Activated CD4-positive, alpha-beta T cell treated with anti-CD3 and anti-CD28 coated beads for 36 hours (primary cell): Measurements from ENCODE around the gene CHSY1. TPM values are rescaled to one million over a fixed set of nuclear protein-coding genes. Genes with fewer than 3 reads are reported as not detected.
A peak's percentile ranks its signal among the peaks of the same experiment; 100 is the strongest.

Experiments used
- ATAC-seq: fragments of 200-7000 bp; cut with Tn5 transposase; one replicate; pipeline ENCODE4 v1.10.0; 2021; ENCODE audit warnings: mild to moderate bottlenecking, moderate library complexity
- CTCF ChIA-PET: fragments of 350-600 bp; sonication (Branson Sonifier 250); formaldehyde crosslinking; loops from one replicate; lab custom pipeline; 2021; ENCODE audit warnings: antibody characterized with exemption; lab: Charles Lee
- POLR2A ChIA-PET: fragments of 350-600 bp; sonication (Branson Sonifier 250); formaldehyde crosslinking; loops from one replicate; lab custom pipeline; 2021; ENCODE audit warnings: antibody characterized with exemption, inconsistent platforms; lab: Charles Lee
- DNase-seq: peaks from one replicate; pipeline ENCODE4 v3.0.0-alpha.2; 2020
- H3K27ac Mint-ChIP-seq: one replicate; pipeline ENCODE4 v1.8.0; 2021; ENCODE audit warnings: mixed read lengths
- H3K27me3 Mint-ChIP-seq: one replicate; pipeline ENCODE4 v1.8.0; 2021; ENCODE audit warnings: mixed read lengths
- H3K36me3 Mint-ChIP-seq: one replicate; pipeline ENCODE4 v1.8.0; 2021; ENCODE audit warnings: low read depth, mixed read lengths
- H3K4me1 Mint-ChIP-seq: one replicate; pipeline ENCODE4 v1.8.0; 2021; ENCODE audit warnings: mixed read lengths
- H3K4me3 Mint-ChIP-seq: one replicate; pipeline ENCODE4 v1.8.0; 2021; ENCODE audit warnings: mild to moderate bottlenecking, moderate library complexity, mixed read lengths
- H3K9me3 Mint-ChIP-seq: one replicate; pipeline ENCODE4 v1.8.0; 2021; ENCODE audit warnings: low read depth, mixed read lengths
- intact Hi-C, 2 experiments: fragments of 100-400 bp; cut with DNase I in 1 of 2; cut with micrococcal nuclease in 1 of 2; formaldehyde crosslinking; loops; one replicate each; pipeline versions ENCODE4 v1.14.2 to v1.15.1; 2022 to 2024; cut with DNase I, micrococcal nuclease
- total RNA-seq, 2 experiments: library from RNA; stranded (reverse); gene quantifications; one replicate each; pipeline ENCODE4 v1.2.3, GENCODE V29; 2021

Gene CHSY1
- total RNA-seq, 2 experiments from 2014 or later = 31.5 to 36.1 TPM

GRCh38 chr15:101172501-101173071, 79.3 kb downstream of the CHSY1 start:
- Mint-ChIP-seq H3K36me3 (peaks cover 28% of the 10 kb centered on the region), H3K27me3 (no peaks in the 10 kb centered on the region), H3K9me3 (no peaks in the 10 kb centered on the region), H3K27ac (no peak overlapping the region), H3K4me1 (peaks cover 32% of the 10 kb centered on the region), H3K4me3 (no peak overlapping the region)
- ATAC-seq (no peak), DNase-seq (peak; percentile 2)
- intact Hi-C loops = no loop called here
- ChIA-PET POLR2A (no interaction called here), CTCF (interaction anchor here (1.0 to 1.2 kb wide), 2 partner anchors 10 to 20 kb away, joined by 3 read pairs; no protein-coding TSS in a partner anchor)

GRCh38 chr15:101171954-101172353, 79.9 kb downstream of the CHSY1 start:
- no peak overlapping the region for H3K27ac Mint-ChIP-seq
- ChIA-PET CTCF (interaction anchor here (1.0 to 1.2 kb wide), 2 partner anchors 11 to 19 kb away, joined by 3 read pairs; no protein-coding TSS in a partner anchor), POLR2A (no interaction called here)
- H3K9me3 Mint-ChIP-seq = peaks cover 3% of the 10 kb centered on the region
- peaks cover 24% of the 10 kb centered on the region for H3K36me3 Mint-ChIP-seq
- intact Hi-C loops = no loop called here
- no peaks in the 10 kb centered on the region for H3K27me3 Mint-ChIP-seq
- DNase-seq (no peak), ATAC-seq (no peak)
- no peak overlapping the region for H3K4me3 Mint-ChIP-seq
- peaks cover 36% of the 10 kb centered on the region for H3K4me1 Mint-ChIP-seq

DNA sequence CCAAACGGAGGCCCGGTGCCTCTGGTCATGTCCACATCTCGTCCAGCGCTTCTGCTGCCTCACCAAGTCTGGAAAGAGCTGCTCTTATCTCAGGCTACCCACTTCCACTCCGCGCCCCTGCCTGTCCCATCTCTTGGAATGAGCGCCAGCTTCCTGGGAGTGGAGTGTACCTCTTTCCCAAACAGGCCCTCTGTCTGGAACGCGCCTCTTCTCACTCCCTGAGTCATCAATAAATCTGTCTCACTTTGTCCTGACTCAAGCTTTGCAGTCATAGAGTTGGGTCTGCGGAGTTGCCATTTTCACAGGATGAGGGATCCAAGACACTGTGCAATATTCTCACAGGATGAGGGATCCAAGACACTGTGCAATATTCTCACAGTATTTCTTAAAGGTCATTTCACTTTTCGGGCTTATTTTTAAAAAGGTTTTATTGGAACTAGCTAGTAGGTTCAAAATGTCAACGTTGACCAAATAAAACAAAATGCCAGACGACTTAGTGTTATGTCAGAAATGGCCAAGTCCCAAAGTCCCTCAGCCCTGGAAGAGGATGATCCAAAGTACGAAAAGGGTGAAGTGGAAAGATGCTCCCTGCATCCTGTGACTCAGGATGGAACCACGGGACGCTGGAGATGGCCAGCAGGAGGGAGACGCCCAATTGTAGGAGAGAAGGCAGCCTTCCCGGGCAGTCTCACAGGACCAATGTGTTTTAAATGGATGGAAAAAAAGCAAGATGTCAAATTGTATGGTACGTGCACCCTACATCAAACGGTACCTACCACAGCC, 81.1 kb downstream of the CHSY1 start:
- H3K4me1 Mint-ChIP-seq = peaks cover 27% of the 10 kb centered on the region
- no peak overlapping the region for H3K27ac Mint-ChIP-seq
- peaks cover 11% of the 10 kb centered on the region for H3K9me3 Mint-ChIP-seq
- ChIA-PET CTCF (no interaction called here), POLR2A (no interaction called here)
- ATAC-seq = no peak
- H3K36me3 Mint-ChIP-seq = peaks cover 22% of the 10 kb centered on the region
- no peak overlapping the region for H3K4me3 Mint-ChIP-seq
- no peak for DNase-seq
- intact Hi-C loops = no loop called here
- H3K27me3 Mint-ChIP-seq = no peaks in the 10 kb centered on the region

DNA sequence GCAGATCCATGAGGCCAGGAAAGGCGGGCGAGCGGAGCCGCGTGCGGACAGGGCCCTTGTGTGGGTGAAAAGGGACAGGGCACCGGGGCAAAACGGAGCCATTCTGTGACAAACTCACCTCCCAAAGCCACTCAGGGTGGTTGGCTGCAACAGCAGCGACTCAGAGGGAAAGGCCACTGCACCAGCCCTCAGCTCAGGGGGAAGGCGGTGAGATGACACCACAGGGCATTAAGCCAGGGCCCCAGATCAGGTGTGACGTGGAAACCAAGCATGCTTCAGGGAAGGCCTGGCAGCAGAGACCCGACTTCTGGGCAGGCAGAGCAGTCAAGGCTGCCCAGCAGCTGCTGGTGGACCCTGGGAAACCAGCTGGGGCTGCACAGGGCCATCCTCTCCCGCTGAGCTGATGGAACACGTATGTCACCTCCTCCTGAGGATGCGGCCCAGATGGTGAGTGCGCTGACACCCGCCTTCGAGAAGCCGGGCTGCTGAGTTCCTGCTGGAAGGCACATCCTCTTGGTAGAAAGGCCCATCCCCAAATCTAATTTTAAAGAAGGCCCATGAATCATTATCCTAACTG, 82.3 kb downstream of the CHSY1 start:
- H3K27me3 Mint-ChIP-seq = no peaks in the 10 kb centered on the region
- peaks cover 13% of the 10 kb centered on the region for H3K36me3 Mint-ChIP-seq
- ATAC-seq = no peak
- intact Hi-C loops = loop anchor here in 1 of 2 experiments (2.0 kb wide), 1 partner anchor 43 kb away; no protein-coding TSS in a partner anchor
- POLR2A ChIA-PET = no interaction called here
- H3K4me1 Mint-ChIP-seq = peaks cover 22% of the 10 kb centered on the region
- CTCF ChIA-PET = no interaction called here
- peaks cover 16% of the 10 kb centered on the region for H3K9me3 Mint-ChIP-seq
- no peak overlapping the region for H3K27ac Mint-ChIP-seq
- no peak overlapping the region for H3K4me3 Mint-ChIP-seq
- DNase-seq = peak; percentile 34

DNA sequence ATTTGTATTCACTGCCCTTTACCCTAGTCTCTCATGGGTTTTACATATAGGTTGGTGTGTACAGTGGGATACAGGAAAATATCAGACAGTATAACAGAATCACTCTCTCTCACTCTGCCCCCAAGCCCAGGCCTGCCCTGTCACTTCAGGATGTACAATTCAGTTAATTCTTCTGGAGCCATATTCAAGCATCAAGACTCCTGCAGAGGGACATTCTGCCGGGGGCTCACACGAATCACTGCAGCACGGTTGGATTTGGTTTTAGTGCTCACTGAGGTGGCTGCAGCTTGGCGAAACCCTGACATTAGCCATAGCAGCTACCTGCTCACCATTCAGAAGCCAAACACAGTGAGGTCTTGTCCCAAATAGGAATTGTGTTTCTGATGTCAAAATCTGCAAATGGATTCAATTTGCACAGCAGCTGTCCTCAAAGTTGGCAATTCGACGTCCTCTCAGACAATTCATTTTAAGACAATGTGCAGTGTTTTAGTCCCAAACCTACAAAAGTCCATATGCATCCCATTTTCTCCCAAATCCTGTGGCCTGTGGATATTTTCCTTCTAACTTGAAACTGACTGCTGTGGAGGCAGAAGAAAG, 82.9 kb downstream of the CHSY1 start:
- Mint-ChIP-seq H3K27me3 (no peaks in the 10 kb centered on the region), H3K36me3 (peaks cover 7% of the 10 kb centered on the region), H3K9me3 (peaks cover 22% of the 10 kb centered on the region), H3K4me3 (no peak overlapping the region), H3K4me1 (peaks cover 22% of the 10 kb centered on the region), H3K27ac (peak overlapping the region; percentile 26)
- intact Hi-C loops = loop anchor here in 1 of 2 experiments (1.0 to 2.0 kb wide), 2 partner anchors 30 to 42 kb away; no protein-coding TSS in a partner anchor
- ATAC-seq (no peak), DNase-seq (peak; percentile 3)
- ChIA-PET CTCF (interaction anchor here (1.0 kb wide), 1 partner anchor 46 kb away, joined by 4 read pairs; no protein-coding TSS in a partner anchor), POLR2A (no interaction called here)

- ATAC-seq (no peak), DNase-seq (peak; percentile 14)
- intact Hi-C loops = loop anchor here in 1 of 2 experiments (1.0 to 2.0 kb wide), 2 partner anchors 31 to 42 kb away; no protein-coding TSS in a partner anchor
These were observed 83.4 kb downstream of the CHSY1 start for GRCh38 chr15:101168463-101168824.

DNA sequence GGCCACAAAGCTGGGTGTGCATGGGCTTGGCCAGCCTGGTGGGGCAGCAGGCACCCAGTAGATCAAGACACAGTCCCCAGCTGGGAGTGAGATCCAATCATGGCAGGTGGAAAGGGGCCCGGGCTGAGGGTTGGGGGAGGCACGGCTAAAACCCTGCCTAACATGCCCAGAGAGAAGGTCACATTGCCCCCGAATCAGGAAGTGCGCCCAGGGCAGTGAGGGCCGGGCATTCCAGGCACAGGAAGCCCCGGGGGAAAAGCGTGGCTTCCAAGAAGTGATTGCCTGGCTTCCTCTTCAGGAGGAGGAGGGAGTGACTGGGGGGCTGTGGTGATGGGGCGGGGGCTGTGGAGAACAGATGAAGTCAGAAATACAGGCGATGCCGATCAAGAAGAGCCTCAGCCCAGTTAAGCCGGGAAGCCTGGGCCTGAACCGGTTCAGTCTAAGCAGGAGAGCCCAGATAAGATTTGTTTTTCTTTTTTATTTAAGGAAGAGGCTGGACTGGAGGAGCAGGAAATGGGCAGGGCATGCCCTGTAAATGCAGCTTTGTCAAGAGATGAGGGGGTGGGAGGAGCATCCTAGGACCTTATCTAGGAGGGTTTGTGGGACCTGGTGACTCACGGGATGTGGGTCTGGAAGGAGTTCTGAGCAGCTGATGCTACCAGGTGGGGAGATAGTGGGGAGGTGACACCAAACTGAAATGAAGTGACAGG, 83.9 kb downstream of the CHSY1 start:
- H3K9me3 Mint-ChIP-seq = peaks cover 27% of the 10 kb centered on the region
- intact Hi-C loops = loop anchor here in 1 of 2 experiments (1.0 to 2.0 kb wide), 2 partner anchors 31 to 41 kb away; no protein-coding TSS in a partner anchor
- peak overlapping the region; percentile 32 for H3K4me3 Mint-ChIP-seq
- DNase-seq (peak; percentile 86), ATAC-seq (peak; percentile 97)
- H3K27me3 Mint-ChIP-seq = no peaks in the 10 kb centered on the region
- POLR2A ChIA-PET = no interaction called here
- peaks cover 6% of the 10 kb centered on the region for H3K36me3 Mint-ChIP-seq
- H3K27ac Mint-ChIP-seq = peak overlapping the region; percentile 82
- peaks cover 22% of the 10 kb centered on the region for H3K4me1 Mint-ChIP-seq
- CTCF ChIA-PET = interaction anchor here (0.9 to 2.1 kb wide), 6 partner anchors 18 to 160 kb away, joined by 3 to 7 read pairs (median 6); no protein-coding TSS in a partner anchor

More at GRCh38 chr15:101168463-101168824, 83.4 kb downstream of the CHSY1 start:
- Mint-ChIP-seq H3K4me1 (peaks cover 22% of the 10 kb centered on the region), H3K9me3 (peaks cover 26% of the 10 kb centered on the region), H3K27me3 (no peaks in the 10 kb centered on the region), H3K36me3 (peaks cover 6% of the 10 kb centered on the region), H3K4me3 (peak overlapping the region; percentile 32), H3K27ac (peak overlapping the region; percentile 82)
- ChIA-PET POLR2A (no interaction called here), CTCF (interaction anchor here (1.0 to 2.1 kb wide), 4 partner anchors 22 to 161 kb away, joined by 3 to 7 read pairs (median 5); no protein-coding TSS in a partner anchor)

GRCh38 chr15:101167411-101167752, 84.5 kb downstream of the CHSY1 start:
- intact Hi-C loops = no loop called here
- peaks cover 27% of the 10 kb centered on the region for H3K9me3 Mint-ChIP-seq
- ChIA-PET CTCF (interaction anchor here (0.6 to 2.1 kb wide), 8 partner anchors 19 to 1915 kb away, joined by 3 to 7 read pairs (median 4); no protein-coding TSS in a partner anchor), POLR2A (interaction anchor here (0.6 kb wide), 1 partner anchor 9 kb away, joined by 3 read pairs; no protein-coding TSS in a partner anchor)
- peaks cover 6% of the 10 kb centered on the region for H3K36me3 Mint-ChIP-seq
- DNase-seq (no peak), ATAC-seq (no peak)
- H3K27me3 Mint-ChIP-seq = no peaks in the 10 kb centered on the region
- H3K27ac Mint-ChIP-seq = peak overlapping the region; percentile 82
- H3K4me1 Mint-ChIP-seq = peaks cover 23% of the 10 kb centered on the region
- H3K4me3 Mint-ChIP-seq = peak overlapping the region; percentile 32

GRCh38 chr15:101165905-101166471, 85.9 kb downstream of the CHSY1 start:
- intact Hi-C loops = no loop called here
- no peak overlapping the region for H3K27ac Mint-ChIP-seq
- no peak overlapping the region for H3K4me3 Mint-ChIP-seq
- ATAC-seq (no peak), DNase-seq (no peak)
- H3K36me3 Mint-ChIP-seq = peaks cover 6% of the 10 kb centered on the region
- H3K4me1 Mint-ChIP-seq = peaks cover 34% of the 10 kb centered on the region
- ChIA-PET CTCF (no interaction called here), POLR2A (no interaction called here)
- peaks cover 29% of the 10 kb centered on the region for H3K9me3 Mint-ChIP-seq
- no peaks in the 10 kb centered on the region for H3K27me3 Mint-ChIP-seq

GRCh38 chr15:101162701-101163483, 89.0 kb downstream of the CHSY1 start:
- DNase-seq = no peak
- Mint-ChIP-seq H3K4me3 (no peak overlapping the region), H3K27ac (no peak overlapping the region), H3K36me3 (peaks cover 6% of the 10 kb centered on the region), H3K27me3 (no peaks in the 10 kb centered on the region), H3K4me1 (peaks cover 47% of the 10 kb centered on the region), H3K9me3 (peaks cover 29% of the 10 kb centered on the region)
- ATAC-seq = no peak
- CTCF ChIA-PET = interaction anchor here (0.6 to 1.1 kb wide), 2 partner anchors 35 to 146 kb away, joined by 3 read pairs; no protein-coding TSS in a partner anchor
- intact Hi-C loops = no loop called here
- POLR2A ChIA-PET = no interaction called here
